NAMALWA (cell line): ENCODE measurements around the gene VENTX.
"Not testable (repeated sequence)": the region's sequence is repeated elsewhere in the genome, so short reads cannot be mapped to it uniquely, and the experiment has no call there.

ENCODE experiments used
- DNase-seq: peaks from one replicate; pipeline ENCODE4 v3.0.0-alpha.2; 2015; ENCODE audit warnings: low spot score

The VENTX gene

DNA sequence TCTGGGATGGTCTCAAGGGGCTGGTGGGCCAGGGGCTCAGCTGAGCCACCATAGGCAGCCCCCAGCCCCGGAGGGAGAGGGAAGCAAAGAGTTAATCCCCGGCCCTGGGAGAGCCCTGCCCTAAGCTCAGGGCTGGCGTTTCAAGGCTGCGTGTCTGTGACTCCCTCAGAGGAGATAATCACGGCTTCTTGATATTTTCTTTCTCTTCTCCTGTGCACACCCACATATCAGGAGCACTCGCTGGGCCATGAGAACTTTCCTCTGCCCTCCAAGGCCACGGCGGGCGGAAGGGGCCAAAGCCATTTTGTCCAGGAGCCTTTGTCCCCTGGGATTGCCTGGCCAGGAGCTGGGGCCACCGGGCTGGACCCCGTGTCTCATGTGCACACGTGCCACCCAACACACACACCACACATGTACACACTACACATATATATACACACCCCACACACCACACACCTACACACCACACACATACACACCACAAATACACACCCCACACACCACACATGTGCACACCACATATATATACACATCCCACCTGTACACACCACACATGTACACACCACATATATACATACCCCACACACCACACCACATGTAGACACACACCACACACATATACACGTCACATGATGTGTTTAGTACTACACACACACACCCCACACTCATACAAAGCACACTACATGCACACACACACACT lies 16.9 kb downstream of the VENTX start:
- no peak for DNase-seq

DNA sequence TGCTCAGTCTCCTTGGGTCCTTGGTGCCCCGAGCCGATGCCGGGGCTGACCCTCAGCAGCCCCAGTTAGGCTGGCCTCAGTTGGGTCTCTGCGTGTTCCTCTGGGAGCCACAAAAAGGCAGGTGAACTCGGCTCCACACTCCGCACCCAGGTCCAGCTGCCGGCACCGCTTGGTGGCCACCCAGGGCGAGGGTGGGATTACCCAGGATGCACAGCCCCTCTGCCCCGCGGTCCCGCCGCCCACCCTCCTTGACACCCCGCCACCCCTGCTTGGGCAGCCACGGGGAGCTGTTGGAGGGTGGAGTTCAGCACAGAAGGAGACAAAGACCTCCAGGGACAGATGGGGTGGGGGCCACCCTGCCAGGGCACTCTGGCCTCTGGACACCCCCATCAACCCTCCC lies 17.7 kb downstream of the VENTX start:
- DNase-seq: no peak

DNA sequence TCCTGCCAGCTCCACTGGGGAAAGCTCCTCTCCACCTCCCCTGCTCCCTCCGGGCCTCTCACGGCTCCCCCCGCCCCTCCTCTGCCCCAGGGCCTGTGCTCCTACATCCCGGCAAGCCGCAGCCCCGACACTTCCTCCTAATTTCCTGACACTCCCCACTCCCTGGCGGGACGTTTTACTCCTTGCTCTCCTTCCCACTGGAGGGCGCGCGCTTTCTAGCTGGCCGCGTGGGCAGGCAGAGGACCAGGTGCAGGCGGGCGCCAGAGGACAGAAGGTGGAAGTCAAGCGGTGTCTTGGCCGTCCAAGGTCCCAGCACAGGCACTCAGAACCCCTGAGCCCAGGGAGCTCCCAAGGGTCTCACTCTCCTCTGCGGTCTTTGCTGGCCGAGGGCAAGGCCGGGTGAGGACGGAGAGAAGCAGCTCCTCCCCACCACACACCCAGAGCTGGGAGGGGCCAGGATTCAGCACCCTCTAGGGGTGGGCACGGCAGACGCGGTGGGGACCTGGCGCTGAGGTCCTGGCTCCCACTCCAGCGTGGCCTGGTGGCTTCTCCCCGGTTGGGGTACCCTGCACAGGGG lies 19.9 kb downstream of the VENTX start:
- DNase-seq: peak; percentile 62

DNA sequence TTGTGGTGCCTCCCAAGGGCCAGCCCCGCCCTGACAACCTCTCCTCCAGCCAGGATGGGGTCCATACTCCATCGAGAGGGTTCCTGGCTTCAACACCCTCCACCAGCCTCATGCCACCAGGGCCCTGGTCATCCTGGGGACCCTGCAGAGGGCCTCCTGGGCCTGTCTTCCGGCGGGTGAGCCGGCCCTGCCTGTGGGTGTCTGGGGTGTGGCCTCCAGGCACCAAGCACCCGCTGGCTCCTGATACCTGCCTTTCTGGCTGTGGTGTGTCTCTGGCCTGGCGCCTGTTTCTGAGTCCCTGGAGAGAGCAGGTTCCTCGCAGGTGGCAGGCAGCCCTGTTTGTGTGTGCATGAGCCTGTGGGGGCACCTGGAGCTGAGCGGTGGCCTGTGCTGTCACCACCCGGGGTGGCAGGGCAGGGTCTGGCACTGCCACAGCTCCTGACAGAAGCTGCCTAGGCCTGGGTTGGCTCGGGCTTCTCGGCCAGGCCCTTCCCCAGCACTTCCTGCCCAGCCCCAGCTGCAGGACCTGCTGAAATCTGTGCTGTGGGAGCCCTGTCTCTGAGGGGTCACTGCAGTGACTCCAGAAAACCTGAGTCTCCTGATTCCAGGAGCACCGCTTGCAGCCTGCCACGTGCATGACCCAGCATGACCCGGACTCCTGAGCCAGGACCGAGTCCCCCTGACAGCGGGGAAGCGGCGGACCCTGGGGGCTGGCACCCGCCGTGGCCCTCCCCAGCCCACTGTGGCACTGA lies 20.6 kb downstream of the VENTX start:
- DNase-seq: peak; percentile 79

DNA sequence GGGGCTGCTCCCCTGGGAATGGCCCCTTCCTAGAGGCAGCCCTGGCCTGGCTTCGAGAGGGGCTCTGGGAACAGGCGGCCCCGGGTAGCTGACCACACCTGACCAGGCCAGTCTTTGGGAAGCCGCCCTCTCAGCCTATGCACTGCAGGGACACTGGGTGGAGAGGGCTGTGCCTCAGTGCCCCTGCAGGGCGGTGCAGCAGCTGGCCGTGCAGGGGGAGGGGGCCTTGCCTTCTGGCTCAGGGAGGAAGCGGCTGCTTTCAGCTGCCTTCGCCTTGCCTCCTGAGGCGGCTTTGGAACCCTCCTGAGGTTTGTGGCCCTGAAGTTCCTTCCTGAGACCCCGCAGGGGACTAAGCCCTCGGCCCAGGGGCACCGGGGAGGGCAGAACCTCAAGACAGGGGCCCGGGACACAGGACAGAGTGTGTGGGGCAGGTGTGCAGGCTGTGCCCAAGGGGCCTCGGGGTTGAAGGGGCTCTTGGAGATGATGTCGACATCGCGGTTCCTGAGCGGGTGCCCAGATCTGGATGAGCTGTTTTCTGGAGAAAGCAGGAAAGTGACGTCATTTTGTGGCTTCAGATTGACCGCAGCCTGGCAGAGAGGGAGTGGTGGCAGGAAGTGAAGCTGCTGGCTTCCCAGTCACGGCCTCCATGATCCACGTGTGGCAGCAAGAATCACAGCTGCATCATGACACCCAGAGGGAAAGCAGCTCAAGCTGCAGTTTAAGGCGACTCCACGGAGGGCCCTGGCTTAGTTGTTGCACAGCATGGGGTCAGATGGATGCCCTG lies 21.4 kb downstream of the VENTX start:
- DNase-seq: peak; percentile 59

DNA sequence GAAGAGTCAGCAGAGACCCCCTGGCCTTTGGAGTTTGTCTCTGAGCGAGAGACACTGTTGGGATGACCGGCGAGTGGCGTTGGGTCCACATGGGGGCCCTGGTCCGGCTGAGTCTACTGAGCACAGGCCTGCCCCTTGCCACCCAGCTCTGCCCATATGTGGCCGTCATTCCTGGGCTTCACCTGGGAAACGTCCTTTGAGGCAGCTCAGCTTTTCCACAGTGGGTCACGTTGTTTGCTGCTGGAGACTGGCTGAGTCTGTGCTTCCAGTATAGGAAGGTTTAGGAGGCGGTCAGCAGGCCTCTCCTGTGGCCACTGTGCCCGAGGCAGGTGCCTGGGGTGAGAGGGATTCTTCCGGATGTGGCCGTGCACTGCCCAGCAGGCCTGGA lies 21.9 kb downstream of the VENTX start:
- DNase-seq: no peak

DNA sequence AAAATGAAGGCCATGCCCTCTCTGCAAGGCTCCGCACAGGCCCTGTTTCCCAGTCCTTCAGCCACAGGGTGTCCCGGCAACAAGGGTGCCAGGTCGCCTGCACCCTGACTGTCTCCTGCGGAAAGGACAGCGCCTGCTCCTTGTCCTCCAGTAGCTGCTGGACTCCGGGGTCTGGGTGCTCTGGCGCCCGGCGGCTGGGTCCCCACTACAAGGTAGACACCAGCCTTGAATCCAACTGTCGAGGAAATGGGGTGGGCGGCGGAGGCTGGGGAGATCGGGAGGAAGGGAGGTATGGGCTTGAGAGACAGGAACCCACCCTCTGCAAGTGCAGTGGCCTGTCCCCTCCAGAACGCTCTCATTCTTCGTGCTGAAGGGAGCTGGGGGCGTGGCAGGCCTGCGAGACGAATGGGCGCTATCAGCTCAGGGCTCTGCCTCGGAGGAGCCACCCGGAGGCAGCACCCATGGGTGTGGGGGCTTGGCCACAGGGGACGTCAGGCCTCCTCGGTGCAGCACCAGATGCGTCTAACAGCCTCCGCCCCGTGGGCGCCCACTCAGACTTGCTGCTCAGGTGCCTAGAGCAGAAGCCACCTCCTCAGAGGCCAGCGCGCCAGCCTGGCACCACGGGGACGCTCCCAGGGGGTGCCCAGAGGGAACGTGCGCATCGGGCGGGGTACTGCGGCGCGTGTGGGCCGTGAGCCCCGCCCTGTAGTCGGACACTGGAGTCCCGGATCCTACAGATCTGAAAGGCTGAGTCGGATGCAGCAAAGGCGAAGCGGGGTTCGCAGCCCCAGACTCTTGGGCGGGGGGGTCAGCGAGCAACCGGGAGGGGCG lies 23.5 kb downstream of the VENTX start:
- peak; percentile 83 for DNase-seq

DNA sequence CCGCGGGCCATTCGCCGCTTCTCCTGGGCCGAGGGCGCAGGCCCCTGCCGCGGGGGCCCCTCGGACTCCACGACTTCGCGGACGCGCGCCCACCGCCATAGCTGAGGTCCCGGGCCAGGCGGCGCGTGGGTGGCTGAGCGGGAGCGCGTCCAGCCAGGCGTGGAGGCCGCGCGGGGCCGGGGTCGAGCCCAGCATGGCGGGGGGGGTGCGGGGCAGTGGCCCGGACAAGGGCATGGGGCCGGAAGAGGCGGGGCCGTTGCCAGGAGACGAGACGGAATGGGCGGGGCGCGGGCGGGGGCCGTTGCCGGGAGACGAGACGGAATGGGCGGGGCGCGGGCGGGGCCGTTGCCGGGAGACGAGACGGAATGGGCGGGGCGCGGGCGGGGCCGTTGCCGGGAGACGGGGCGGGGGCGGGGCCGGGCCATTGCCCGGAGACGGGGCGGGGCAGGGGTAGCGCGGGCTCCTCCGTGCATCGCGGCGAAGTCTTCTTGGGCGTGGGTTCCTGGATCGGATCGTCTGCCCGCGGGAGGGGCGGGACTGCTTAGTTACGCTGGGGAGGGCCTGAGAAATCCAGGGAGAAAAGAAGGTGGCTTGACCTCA lies 24.2 kb downstream of the VENTX start:
- peak; percentile 73 for DNase-seq

DNA sequence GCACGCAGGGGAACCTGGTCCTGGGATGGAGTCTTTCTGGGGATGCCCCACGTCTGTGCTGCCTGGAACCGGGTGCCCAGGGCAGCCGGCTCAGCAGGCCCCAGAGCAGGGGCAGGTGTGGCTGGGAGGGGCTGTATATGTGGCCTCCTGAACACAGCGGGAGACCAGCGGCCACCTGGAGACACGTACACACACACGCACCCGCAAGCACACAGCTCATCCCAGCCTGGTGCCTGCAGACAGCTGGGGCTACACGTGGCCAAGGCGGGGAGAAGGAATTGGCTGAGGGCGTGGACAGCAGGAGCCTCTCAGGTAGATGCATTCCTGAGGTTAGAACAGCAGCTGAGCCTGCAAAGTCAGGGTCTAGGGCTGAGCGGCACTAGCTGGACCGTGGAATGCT lies 25.0 kb downstream of the VENTX start:
- no peak for DNase-seq

DNA sequence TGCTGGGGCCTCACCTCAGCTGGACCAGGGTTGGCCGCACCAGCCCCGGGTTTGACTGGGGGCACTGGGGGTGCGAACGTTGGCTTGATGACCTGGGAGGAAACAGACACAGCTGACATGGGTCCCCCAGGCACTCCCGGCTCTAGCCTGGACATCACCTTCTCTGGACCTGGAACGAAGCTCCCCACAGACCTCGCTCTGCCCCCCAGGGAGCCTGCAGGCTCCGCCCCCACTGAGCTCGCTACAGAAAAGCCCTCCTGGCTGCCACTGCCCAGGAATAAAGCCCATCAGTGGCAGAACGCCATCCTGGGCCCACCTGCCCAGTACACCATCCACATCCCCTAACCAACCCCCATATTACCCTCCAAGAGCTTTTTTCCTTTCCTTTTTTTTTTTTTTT lies 26.0 kb downstream of the VENTX start:
- no peak for DNase-seq

DNA sequence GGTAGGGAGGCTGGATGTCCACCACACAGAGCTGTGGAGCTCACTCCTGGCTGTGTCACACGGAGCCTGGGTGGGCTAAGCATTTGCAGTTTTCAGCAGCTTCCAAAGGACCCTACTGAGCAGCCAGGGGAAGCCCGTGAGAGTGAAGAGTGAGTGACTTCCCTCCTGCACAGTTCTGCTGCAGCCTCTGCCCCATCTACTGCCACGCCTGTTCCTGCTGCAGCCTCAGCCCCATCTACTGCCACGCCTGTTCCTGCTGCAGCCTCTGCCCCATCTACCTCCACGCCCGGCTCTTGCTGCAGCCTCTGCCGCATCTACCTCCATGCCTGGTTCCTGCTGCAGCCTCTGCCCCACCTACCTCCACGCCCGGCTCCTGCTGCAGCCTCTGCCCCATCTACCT lies 26.8 kb downstream of the VENTX start:
- no peak for DNase-seq

DNA sequence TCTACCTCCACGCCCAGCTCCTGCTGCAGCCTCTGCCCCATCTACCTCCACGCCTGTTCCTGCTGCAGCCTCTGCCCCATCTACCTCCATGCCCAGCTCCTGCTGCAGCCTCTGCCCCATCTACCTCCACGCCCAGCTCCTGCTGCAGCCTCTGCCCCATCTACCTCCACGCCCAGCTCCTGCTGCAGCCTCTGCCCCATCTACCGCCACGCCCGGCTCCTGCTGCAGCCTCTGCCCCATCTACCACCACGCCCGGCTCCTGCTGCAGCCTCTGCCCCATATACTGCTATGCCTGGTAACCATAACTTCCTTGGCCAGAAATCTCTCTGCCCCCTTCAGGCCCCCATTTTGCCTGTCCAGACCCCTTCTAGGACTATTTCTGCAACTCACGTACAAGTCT lies 27.4 kb downstream of the VENTX start:
- DNase-seq: not testable (repeated sequence)

DNA sequence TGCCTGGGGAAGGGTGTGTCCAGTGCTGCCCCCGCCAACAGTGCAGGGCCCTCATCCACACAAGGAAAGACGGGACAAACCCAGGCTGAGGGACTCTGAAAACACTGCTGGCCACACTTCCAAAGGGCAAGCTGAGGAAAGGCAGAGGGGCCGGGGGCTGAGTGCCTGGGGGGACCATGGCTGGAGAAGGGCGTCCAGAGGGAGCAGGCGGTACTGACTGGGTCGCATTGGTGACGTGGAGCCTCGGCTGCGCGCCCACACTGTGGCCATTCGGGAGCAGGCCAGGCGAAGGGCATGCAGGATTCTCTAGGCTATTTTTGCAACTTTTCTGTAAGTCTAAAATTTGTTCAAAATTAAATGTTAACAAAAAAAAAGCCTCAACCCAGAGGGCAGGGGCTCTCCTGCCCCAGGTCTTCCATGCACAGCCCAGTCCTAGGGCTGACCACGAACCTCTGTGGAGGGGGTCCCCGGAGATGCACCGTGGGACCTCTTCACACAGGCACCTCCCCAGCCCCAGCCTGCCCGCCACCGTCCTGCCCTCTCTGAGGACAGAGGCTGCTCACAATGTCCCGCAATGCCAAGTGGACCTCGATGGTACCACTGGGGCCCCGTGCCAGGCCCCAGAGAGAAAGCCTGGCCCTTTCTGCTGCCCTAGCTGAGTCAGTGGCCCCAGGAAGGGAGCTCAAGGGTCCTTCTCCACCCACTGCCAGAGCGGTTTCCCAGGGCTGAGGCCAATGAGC lies 28.6 kb downstream of the VENTX start:
- DNase-seq: no peak

DNA sequence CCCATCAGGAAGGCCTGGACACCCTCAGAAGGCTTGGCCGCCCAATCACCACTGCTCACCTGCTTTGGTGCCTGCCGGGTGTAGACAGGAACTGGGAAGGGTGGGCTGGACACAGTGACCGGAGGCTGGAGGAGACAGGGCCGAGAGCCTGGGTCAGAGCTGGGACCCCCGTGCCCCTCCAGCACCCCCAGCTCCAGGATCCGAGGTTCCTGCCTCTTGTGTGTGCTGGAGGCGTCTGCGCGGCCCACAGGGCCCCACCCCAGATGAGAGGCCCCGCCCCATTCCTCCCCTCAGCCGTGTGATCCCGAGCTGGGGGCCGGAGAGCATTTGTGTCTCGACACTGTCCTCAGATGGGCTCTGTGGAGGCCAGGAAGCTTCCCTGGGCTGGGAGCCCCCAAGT lies 29.6 kb downstream of the VENTX start:
- no peak for DNase-seq

DNA sequence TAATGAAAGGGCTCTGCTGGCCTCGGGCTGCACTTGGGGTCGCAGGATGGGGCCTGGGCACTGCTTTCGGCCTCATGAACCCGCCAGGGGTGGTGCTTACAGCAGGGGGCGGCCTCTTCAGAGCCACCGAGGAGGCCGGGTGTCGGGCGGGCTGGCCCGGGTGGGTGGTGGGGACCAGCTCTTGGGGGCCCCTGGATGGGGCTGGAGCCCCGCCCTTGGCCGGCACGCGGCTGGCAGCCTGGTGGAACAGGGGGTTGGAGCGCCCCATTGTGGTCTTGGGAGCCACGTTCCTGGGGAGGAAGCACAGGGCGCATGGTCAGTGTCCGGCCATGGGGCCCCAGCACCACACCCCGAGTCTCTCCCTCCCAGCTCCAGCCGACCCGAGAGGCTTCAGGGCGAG lies 30.2 kb downstream of the VENTX start:
- no peak for DNase-seq

DNA sequence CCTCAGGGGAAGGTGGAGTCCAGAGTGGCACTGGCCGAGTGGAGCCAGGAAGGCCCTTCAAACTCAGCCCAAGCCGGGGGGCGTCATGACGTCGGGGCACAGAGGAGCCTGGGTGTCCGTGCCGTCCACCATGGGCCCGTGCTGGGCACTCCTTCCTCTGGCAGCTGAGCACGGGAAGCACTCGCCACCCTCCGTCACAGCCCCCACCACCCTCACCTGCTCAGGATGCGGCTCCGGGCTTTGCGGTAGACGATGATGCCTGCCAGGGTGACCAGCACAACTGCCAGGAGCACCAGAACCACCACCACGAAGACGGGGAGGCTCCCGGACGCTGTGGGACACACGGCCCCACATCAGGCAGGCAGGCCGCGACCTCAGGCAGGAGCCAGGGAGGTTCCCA lies 30.9 kb downstream of the VENTX start:
- no peak for DNase-seq

DNA sequence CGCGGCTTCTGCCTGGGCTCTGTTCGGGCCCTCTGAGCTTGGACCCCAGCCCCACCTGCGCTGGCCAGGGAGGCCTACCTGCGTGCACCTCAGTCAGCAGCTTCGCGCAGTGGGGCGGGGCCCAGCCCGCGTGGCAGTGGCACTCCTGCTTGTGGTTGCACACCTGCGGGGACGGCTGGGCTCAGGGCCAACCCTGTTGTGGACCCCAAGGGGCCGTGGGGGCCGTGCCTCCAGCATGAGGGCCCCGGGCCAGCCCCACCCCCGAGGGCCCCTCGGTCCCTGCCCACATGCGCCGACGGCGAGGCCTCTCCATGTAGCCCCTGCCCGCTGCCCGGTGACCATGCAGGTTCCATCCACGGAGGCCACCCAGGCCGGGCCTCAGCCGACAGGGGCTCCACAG lies 31.7 kb downstream of the VENTX start:
- no peak for DNase-seq

DNA sequence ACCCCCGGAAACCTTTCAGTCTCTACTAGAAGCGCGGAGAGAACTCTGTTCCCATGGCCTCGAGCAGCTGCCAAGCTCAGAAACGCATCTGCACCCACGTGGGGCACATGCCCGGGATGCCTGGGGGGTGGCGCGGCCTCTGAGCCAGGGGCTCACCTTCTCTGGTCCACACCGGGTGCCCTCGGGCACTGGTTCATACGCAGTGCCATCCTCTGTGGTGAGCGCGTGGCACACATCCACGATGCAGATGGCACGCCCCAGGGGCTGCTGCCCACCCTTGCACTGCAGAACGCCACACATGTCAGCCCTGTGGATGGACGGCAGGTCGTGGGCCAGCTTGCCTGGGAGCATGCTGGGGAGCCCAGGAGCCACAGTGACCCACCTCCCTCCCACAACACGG lies 32.5 kb downstream of the VENTX start:
- no peak for DNase-seq

DNA sequence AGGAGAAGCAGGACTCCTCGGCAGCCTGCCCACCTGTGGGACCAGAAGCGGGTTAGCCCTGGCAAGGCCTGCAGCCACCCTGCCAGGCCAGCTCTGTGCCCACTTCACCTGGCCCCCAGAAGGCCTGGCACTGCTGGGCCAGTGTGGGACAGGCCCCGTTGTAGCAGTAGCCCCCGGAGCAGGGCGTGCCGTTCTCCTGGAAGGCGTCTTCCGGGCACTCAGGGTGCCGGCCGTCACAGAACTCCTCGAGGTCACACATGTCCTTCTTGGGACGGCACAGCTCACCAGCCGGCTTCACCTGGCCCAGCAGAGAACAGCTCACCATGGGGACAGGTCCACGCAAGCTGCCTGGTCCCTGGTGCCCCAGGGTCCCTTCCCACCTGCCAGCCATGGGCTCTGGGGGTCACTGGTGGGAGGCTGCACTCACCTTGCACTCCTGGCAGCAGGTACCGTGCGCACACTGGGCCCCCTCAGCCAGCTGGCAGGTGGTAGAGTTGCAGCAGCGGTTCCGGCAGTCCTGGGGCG lies 33.2 kb downstream of the VENTX start:
- DNase-seq: no peak

DNA sequence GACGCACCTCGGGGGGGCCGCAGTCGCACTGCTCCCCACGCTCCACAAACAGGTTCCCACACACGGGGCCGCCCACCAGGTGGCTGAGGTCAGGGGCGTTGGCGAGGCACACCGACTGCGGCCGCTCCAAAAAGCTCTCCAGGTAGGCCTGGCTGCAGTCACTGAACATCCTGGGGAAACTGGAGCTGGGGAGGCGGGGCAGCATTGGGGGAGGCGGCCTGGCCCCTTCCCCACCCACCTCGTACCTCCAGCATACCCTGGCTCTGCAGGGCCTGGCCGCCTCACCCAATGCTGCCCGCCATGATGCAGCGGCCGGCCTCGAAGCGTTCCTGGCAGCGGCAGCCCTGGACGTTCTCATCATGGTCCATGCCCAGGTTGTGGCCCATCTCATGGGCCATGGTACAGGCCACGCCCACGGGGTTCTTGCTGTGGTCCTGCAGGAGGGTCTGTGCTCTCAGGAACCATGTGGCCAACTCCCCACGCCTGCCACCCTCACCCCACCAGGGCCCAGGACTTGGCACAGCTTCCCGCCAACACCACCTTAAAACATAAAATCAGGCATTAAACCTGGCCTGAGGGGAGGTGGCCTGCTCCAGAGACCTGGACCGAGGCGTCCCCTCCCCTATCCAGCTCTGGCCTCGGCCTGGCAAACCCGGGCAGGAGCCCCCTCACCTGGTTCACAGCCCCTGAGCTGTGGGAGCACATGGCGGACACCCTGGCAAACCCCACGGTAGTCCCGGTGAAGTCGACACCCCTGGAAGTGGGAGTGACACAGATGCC lies 34.1 kb downstream of the VENTX start:
- DNase-seq: no peak
